H1 (cell line): ENCODE data around the gene IL26. TPM values are rescaled to one million over a fixed set of nuclear protein-coding genes. Genes with fewer than 3 reads are reported as not detected.

Experiments
- CHD1 ChIP-seq: IDR thresholded peaks from 2 replicates; pipeline ENCODE4 v1.6.1; 2012; ENCODE audit warnings: low read depth, low read length, improper control_type of control experiment
- CHD2 ChIP-seq: IDR thresholded peaks from 2 replicates; pipeline ENCODE4 v1.6.1; 2012; ENCODE audit warnings: low read length, improper control_type of control experiment
- CREB1 ChIP-seq: IDR thresholded peaks from 2 replicates; pipeline ENCODE4 v1.6.1; 2012; ENCODE audit warnings: inconsistent platforms
- CTBP2 ChIP-seq: IDR thresholded peaks from 2 replicates; pipeline ENCODE4 v1.7.0; 2011; ENCODE audit warnings: borderline replicate concordance, mild to moderate bottlenecking, moderate library complexity, mixed read lengths, low read length; ENCODE audit not compliant: insufficient read depth, insufficient read length
- RFX5 ChIP-seq: IDR thresholded peaks from 2 replicates; pipeline ENCODE4 v1.6.1; 2011; ENCODE audit warnings: low read depth, low read length, improper control_type of control experiment, borderline replicate concordance
- polyA plus RNA-seq, 7 experiments: library from polyadenylated mRNA; depleted of rRNA in 3 of 7; stranded (reverse) in 5 of 7; unstranded in 2 of 7; fragments of >200 nt in 5 of 7; fragments of 200-250 nt in 2 of 7; gene quantifications; 1 replicate in 5 of 7; 2 replicates in 1 of 7; 4 replicates in 1 of 7; pipeline versions ENCODE4 v1.2.1 to v1.2.3, GENCODE V29; 2011 to 2013; ENCODE audit warnings: missing spikeins in 2 of 7, mixed read lengths in 2 of 7
- total RNA-seq: library from RNA; stranded (reverse); fragmentation: NEBNext Ultra II Directional; extraction: Animal tissue kit (Norgen Biotek cat#: 25700); gene quantifications from 2 replicates; pipeline ENCODE4 v1.2.1, GENCODE V29; 2021

IL26 gene
- total and polyA plus RNA-seq, 2 of the 8 experiments (the other 6 are each of a cell fraction or from before 2014, with no cell fraction given): not detected

GRCh38 chr12:68185598-68185997, 40.0 kb downstream of the IL26 start (continued):
- no peak for TF ChIP-seq CHD1
- TF ChIP-seq CTBP2: no peak
- no peak for TF ChIP-seq CHD2
- no peak for TF ChIP-seq RFX5
- no peak for TF ChIP-seq CREB1
